ENCODE results near the gene STEAP4. TPM values are rescaled to one million over a fixed set of nuclear protein-coding genes. Genes with fewer than 3 reads are reported as not detected.

The STEAP4 gene
- total RNA-seq, 1 experiment from 2014 or later: not detected

DNA sequence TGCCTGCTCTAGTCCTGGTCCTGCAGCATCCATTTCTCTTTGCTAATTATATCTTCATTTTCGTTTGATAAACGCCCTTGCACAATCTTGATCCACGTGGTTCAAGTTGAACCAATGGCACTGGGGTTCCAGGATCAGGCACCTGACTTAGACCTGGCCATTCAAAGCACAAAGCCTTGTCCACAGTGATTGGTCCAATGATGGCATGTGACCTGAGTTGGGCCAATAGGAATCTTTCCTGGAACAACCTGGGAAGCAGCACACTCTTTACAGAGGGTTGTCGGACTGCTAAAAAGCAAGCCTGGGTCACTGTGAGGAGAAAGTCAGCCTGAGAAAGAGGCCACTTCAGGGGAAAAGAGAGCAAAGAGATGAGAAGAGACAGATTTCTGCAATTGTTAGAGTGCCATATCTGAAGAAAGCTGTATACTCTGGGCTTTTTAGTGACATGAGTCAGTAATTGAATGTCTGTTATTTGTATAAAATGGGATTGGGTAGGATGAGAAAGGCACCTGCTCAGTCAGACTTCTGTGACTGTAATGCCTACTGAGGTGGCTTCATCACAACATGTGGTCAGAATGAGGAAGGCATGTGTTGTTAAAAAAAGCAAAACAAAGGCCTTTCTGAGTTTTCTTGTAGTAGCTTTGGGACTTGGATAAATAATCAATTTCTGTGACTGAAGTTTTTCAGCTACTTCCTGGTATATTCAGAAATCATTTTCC lies 4.4 kb upstream of the STEAP4 start:
- Histone ChIP-seq H2BK120ac (ENCODE audit: low read depth, low read length, poor library complexity, severe bottlenecking) (no peak overlapping the region), H3T11ph (ENCODE audit: low read length) (no peak overlapping the region), H2AK5ac (ENCODE audit: insufficient read length, low read length) (no peak overlapping the region), H4K5ac (ENCODE audit: insufficient read length, low read depth, low read length) (no peak overlapping the region), H3K79me1 (ENCODE audit: insufficient read depth, low read depth, low read length, poor library complexity, severe bottlenecking) (no peaks in the 10 kb centered on the region), H3K9me3 (ENCODE audit: control insufficient read depth, low read depth, low read length) (no peaks in the 10 kb centered on the region), H3K27ac (ENCODE audit: insufficient read length, low read depth, low read length) (no peak overlapping the region), H2BK15ac (ENCODE audit: low read depth, low read length) (no peak overlapping the region), H3K14ac (ENCODE audit: insufficient read depth, low read length) (no peak overlapping the region), H2BK5ac (ENCODE audit: insufficient read length, low read length) (no peak overlapping the region), H3K79me2 (ENCODE audit: insufficient read depth, low read length) (no peaks in the 10 kb centered on the region), H4K20me1 (ENCODE audit: control insufficient read depth, insufficient read depth, insufficient read length) (no peaks in the 10 kb centered on the region), H3K27me3 (ENCODE audit: insufficient read depth, low read length) (no peaks in the 10 kb centered on the region; the same call in 1 of the 2 replicates), H2BK12ac (ENCODE audit: insufficient read length, low read depth, low read length) (no peak overlapping the region), H3K9ac (ENCODE audit: extremely low read depth, insufficient read length, low read length) (no peak overlapping the region), H3K4me2 (ENCODE audit: insufficient read depth, insufficient read length, low read length) (no peak overlapping the region), H4K91ac (ENCODE audit: insufficient read length, low read depth, low read length) (no peak overlapping the region), H2AFZ (ENCODE audit: low read length) (no peak overlapping the region), H4K8ac (replicated peaks; ENCODE audit: insufficient read length, low read depth, low read length) (no peak overlapping the region), H3K4me1 (ENCODE audit: insufficient read depth, low read length) (no peaks in the 10 kb centered on the region), H3K18ac (ENCODE audit: insufficient read length, low read depth, low read length) (no peak overlapping the region), H3K23me2 (ENCODE audit: insufficient read length, low read depth, low read length, poor library complexity, severe bottlenecking) (no peaks in the 10 kb centered on the region), H3K4ac (ENCODE audit: low read depth, low read length) (no peak overlapping the region), H3K56ac (ENCODE audit: insufficient read length, low read depth, low read length) (no peak overlapping the region), H3K23ac (ENCODE audit: insufficient read length, low read depth, low read length) (no peak overlapping the region), H2BK20ac (ENCODE audit: low read depth, low read length, poor library complexity, severe bottlenecking) (no peak overlapping the region)
- TF ChIP-seq, protein P1, sequence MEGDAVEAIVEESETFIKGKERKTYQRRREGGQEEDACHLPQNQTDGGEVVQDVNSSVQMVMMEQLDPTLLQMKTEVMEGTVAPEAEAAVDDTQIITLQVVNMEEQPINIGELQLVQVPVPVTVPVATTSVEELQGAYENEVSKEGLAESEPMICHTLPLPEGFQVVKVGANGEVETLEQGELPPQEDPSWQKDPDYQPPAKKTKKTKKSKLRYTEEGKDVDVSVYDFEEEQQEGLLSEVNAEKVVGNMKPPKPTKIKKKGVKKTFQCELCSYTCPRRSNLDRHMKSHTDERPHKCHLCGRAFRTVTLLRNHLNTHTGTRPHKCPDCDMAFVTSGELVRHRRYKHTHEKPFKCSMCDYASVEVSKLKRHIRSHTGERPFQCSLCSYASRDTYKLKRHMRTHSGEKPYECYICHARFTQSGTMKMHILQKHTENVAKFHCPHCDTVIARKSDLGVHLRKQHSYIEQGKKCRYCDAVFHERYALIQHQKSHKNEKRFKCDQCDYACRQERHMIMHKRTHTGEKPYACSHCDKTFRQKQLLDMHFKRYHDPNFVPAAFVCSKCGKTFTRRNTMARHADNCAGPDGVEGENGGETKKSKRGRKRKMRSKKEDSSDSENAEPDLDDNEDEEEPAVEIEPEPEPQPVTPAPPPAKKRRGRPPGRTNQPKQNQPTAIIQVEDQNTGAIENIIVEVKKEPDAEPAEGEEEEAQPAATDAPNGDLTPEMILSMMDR (conservative IDR thresholded peaks at IDR 0.05): no peak
- Mint-ChIP-seq H3K27ac (no peak overlapping the region), H3K27me3 (ENCODE audit: low read depth) (peaks cover 17% of the 10 kb centered on the region), H3K9me3 (no peaks in the 10 kb centered on the region), H3K4me1 (peaks cover 6 to 9% of the 10 kb centered on the region in 2 experiments; a peak in 2 of 4 replicates), H3K4me3 (no peak overlapping the region), H3K36me3 (ENCODE audit: insufficient read depth in 1 of 3, low read depth in 3 of 3) (no peaks in the 10 kb centered on the region)
- no peak for DNase-seq
- no CpG with 5 or more reads among the region's 4 CpGs for WGBS (ENCODE audit: extremely low coverage, insufficient read length, low lambda C conversion rate)
